Measurements from ENCODE around the gene DOCK1. TPM values are rescaled to one million over a fixed set of nuclear protein-coding genes. Genes with fewer than 3 reads are reported as not detected.

Gene DOCK1
- total RNA-seq, 4 donors from 2014 or later: 41.1 to 62.4 (median 53.2) TPM

DNA sequence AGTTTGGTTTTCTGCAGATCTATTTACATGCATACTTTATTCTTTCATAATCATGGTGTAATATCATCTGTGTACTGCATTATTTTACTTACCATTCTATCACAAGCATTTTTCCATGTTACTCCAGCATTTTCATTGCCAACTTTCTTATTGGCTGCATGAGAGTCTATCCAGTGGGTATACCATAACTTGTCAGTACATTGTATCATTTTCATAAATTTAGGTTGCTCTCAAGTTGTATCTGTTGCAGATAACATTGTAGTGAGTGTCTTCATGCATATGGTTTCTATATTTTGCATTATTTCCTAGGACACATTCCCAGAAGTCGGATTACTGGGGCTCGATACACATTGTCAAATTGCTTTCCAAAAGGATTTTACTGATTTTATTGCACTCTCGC is 378.3 kb downstream of the DOCK1 start:
- TF ChIP-seq, protein P1, sequence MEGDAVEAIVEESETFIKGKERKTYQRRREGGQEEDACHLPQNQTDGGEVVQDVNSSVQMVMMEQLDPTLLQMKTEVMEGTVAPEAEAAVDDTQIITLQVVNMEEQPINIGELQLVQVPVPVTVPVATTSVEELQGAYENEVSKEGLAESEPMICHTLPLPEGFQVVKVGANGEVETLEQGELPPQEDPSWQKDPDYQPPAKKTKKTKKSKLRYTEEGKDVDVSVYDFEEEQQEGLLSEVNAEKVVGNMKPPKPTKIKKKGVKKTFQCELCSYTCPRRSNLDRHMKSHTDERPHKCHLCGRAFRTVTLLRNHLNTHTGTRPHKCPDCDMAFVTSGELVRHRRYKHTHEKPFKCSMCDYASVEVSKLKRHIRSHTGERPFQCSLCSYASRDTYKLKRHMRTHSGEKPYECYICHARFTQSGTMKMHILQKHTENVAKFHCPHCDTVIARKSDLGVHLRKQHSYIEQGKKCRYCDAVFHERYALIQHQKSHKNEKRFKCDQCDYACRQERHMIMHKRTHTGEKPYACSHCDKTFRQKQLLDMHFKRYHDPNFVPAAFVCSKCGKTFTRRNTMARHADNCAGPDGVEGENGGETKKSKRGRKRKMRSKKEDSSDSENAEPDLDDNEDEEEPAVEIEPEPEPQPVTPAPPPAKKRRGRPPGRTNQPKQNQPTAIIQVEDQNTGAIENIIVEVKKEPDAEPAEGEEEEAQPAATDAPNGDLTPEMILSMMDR (IDR thresholded peaks at IDR 0.05; ENCODE audit: low read depth): no peak

DNA sequence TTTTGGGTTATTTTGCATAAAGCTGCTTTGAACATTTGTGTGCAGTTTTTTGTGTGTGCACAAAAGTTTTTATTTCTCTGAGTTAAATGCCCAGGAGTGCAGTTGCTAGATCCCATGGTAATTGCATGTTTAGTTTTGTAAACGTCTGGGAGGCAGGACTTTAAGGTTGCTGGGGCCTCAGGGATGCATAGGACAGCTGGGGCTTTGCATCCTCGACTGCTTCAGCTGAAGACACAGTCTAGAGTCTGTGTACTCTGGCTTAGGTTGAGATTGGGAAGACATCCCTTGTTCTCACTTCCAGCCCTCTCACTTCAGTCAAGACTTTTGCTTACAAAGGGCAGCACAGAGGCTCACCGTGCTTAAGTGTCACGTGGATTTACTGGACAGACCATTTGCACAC is 385.6 kb downstream of the DOCK1 start:
- TF ChIP-seq, protein P1 (IDR thresholded peaks at IDR 0.05; ENCODE audit: low read depth): no peak

DNA sequence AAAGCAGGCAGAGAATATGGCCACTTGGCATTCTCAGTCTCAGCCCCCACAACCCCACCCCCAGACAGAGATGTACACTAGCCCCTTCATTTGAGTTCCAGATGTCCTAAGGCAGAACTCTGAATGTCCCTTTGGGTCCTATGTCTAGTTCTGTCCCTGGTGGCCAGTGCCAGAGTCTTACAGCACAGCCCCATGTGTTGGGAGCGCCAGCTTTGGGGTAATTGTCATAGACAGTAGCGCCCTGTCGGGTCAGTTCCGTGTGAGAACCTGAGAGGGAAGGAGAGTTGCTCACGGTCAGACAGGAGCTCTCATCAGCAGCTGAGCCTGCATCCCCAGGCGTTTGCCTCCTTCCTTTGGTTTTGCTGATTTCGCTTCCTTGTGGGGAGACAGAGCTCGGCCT is 386.1 kb downstream of the DOCK1 start:
- TF ChIP-seq, protein P1 (IDR thresholded peaks at IDR 0.05; ENCODE audit: low read depth): no peak

DNA sequence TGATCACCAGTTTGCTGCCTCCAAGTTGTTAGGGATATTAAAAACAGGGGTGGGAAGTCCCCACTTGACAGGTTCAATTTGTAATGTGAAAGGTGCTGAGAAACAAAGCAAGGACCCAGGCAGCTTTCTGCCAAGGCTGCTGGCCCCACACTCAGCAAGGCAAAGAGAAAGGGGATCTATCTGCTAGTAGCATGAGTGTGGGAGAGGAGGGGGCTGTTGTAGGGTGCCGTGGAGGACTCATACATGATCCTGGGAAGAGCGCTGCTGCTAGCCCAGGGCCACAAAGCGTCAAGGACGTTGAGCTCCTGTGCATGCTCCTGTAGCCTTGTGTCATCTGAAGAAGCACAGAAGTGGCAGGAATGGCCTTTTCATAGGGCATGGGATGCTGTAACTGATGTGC is 387.7 kb downstream of the DOCK1 start:
- TF ChIP-seq, protein P1 (IDR thresholded peaks at IDR 0.05; ENCODE audit: low read depth): no peak

DNA sequence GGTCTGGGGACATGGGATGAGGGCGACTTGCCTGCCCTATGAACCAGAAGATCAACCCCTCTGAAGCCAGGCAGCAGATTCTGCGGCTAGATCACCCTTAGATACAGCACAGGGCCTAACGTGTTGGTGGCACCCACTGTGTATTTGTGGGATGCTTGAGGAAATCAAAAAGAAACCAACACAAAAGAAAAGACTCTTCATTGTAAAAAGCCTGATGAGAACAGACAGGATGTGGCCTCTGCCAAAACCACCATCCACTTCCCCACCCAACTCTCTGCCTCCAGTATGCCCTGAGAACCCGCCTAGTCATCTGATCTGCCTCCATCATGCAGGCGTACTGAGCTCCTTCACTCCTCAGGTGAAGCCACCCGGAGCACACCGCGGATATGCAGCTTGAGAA is 388.4 kb downstream of the DOCK1 start:
- TF ChIP-seq, protein P1 (IDR thresholded peaks at IDR 0.05; ENCODE audit: low read depth): no peak

DNA sequence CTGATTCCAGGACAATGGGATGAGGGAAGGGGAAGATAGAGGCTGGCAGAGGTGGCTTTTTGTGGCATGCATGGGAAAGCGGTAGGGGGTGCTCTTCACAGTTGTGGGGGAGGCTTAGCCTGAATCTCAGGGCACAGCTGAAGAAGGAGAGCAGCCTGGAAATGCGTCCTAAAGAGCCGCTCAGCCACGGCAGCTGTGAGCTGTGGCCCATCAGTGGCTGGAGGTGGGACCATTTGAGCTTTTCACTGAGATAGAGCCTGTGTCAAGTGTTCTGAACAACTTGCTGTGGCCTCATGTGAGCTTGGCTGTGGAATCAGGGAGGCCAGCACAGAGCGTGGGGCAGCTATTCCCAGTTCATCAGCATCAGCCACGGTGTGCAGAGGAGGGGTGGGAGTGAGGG is 391.5 kb downstream of the DOCK1 start:
- TF ChIP-seq, protein P1 (IDR thresholded peaks at IDR 0.05; ENCODE audit: low read depth): no peak

DNA sequence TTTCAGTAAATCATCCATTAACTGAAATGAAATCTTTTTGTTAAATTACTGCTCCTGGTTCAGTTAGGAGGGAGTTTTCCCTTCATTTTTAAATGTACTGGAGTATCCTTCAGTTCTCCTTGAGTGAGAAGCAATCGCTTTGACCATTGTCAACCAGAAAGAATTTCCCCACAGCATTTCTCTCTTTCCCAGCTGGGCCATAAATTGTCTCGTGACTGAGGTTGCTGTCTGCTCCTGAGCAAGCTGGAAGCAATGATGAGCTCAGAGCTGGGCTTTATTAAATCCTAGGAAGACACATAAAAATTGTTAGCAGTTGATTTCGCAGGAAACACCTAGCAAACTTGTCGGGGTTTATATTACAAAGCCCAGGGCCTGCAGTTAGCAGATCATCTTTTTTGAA is 393.2 kb downstream of the DOCK1 start:
- TF ChIP-seq, protein P1 (IDR thresholded peaks at IDR 0.05; ENCODE audit: low read depth): no peak
